Measurements from ENCODE around the gene FSTL4. TPM values are rescaled to one million over a fixed set of nuclear protein-coding genes. Genes with fewer than 3 reads are reported as not detected.

Gene FSTL4
- total RNA-seq, 2 donors from 2014 or later = 4.4 to 5.5 TPM

- no peak overlapping the region for H3K4me3 ChIP-seq (ENCODE audit: low read length)
- no peak overlapping the region for H3K9ac ChIP-seq (ENCODE audit: extremely low read depth, low read length, poor library complexity, severe bottlenecking)
- H3K4me3 Mint-ChIP-seq = no peak overlapping the region
- H3K36me3 ChIP-seq (ENCODE audit: control insufficient read depth, insufficient read depth, low read length) = no peaks in the 10 kb centered on the region
- no peak for TF ChIP-seq CTCF (conservative IDR thresholded peaks at IDR 0.05)
- no peak overlapping the region for H3K27ac Mint-ChIP-seq
- no peak for DNase-seq
- H3K36me3 Mint-ChIP-seq (ENCODE audit: low read depth) = no peaks in the 10 kb centered on the region
- H3K9me3 ChIP-seq (ENCODE audit: control insufficient read depth, low read length) = no peaks in the 10 kb centered on the region
- no peaks in the 10 kb centered on the region for H3K4me1 ChIP-seq (ENCODE audit: control insufficient read depth, insufficient read depth, low read length)
- H3K27me3 Mint-ChIP-seq (ENCODE audit: insufficient read depth) = peaks cover 6% of the 10 kb centered on the region
- no peak overlapping the region for H3K27ac ChIP-seq (ENCODE audit: low read depth, low read length)
- H3K27me3 ChIP-seq (ENCODE audit: control insufficient read depth, insufficient read depth, low read length, poor library complexity, severe bottlenecking) = no peaks in the 10 kb centered on the region
- H3K9me3 Mint-ChIP-seq = no peaks in the 10 kb centered on the region
- WGBS, 2 experiments (ENCODE audit: insufficient coverage in 1 of 2, insufficient read length in 1 of 2) = 86 to 91% methylated on average over 1 of the region's 1 CpG
- H3K4me1 Mint-ChIP-seq = peaks cover 20% of the 10 kb centered on the region
Measured at GRCh38 chr5:133267601-133268000, 344.7 kb downstream of the FSTL4 start.

DNA sequence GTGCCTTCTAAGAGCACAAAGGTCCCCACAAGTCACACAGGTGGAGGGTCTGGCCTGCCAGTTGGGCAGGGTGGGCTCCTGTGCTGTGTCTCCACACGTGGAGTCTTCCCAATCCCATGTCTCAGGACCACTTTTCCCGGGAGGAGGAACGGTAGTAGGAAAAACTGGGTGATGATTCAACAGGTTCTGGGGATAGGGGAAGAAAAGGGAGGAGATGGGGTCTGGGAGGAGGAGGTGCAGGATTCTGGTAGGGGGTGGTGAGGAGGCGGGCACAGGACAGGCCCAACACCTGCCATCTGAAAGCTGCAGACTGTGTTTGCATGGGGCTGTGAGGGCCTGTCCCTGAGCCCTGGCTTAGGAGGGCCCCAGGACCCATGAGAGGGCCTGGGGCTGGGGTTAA is 345.4 kb downstream of the FSTL4 start:
- Mint-ChIP-seq H3K36me3 (ENCODE audit: low read depth) (no peaks in the 10 kb centered on the region), H3K4me1 (peaks cover 26% of the 10 kb centered on the region), H3K4me3 (no peak overlapping the region), H3K27ac (no peak overlapping the region), H3K27me3 (ENCODE audit: insufficient read depth) (peaks cover 6% of the 10 kb centered on the region), H3K9me3 (no peaks in the 10 kb centered on the region)
- DNase-seq = no peak
- H3K4me3 ChIP-seq (ENCODE audit: low read length) = no peak overlapping the region
- no peaks in the 10 kb centered on the region for H3K27me3 ChIP-seq (ENCODE audit: control insufficient read depth, insufficient read depth, low read length, poor library complexity, severe bottlenecking)
- H3K9me3 ChIP-seq (ENCODE audit: control insufficient read depth, low read length) = no peaks in the 10 kb centered on the region
- no peak overlapping the region for H3K9ac ChIP-seq (ENCODE audit: extremely low read depth, low read length, poor library complexity, severe bottlenecking)
- no peaks in the 10 kb centered on the region for H3K36me3 ChIP-seq (ENCODE audit: control insufficient read depth, insufficient read depth, low read length)
- TF ChIP-seq CTCF (conservative IDR thresholded peaks at IDR 0.05) = no peak
- WGBS, 2 experiments (ENCODE audit: insufficient coverage in 1 of 2, insufficient read length in 1 of 2) = 89 to 93% methylated on average over 3 to 4 of the region's 4 CpGs
- H3K4me1 ChIP-seq (ENCODE audit: control insufficient read depth, insufficient read depth, low read length) = no peaks in the 10 kb centered on the region
- no peak overlapping the region for H3K27ac ChIP-seq (ENCODE audit: low read depth, low read length)

- H3K27ac ChIP-seq (ENCODE audit: low read depth, low read length) = no peak overlapping the region
- WGBS, 2 experiments (ENCODE audit: insufficient coverage in 1 of 2, insufficient read length in 1 of 2) = 90 to 100% methylated on average over 1 to 2 of the region's 2 CpGs
- no peak overlapping the region for H3K4me3 ChIP-seq (ENCODE audit: low read length)
- H3K27ac Mint-ChIP-seq = no peak overlapping the region
- no peaks in the 10 kb centered on the region for H3K9me3 Mint-ChIP-seq
- TF ChIP-seq CTCF (conservative IDR thresholded peaks at IDR 0.05) = no peak
- H3K9ac ChIP-seq (ENCODE audit: extremely low read depth, low read length, poor library complexity, severe bottlenecking) = no peak overlapping the region
- H3K36me3 Mint-ChIP-seq (ENCODE audit: low read depth) = no peaks in the 10 kb centered on the region
- no peaks in the 10 kb centered on the region for H3K4me1 ChIP-seq (ENCODE audit: control insufficient read depth, insufficient read depth, low read length)
- H3K4me3 Mint-ChIP-seq = no peak overlapping the region
- peaks cover 6% of the 10 kb centered on the region for H3K27me3 Mint-ChIP-seq (ENCODE audit: insufficient read depth)
- DNase-seq = no peak
- no peaks in the 10 kb centered on the region for H3K36me3 ChIP-seq (ENCODE audit: control insufficient read depth, insufficient read depth, low read length)
- no peaks in the 10 kb centered on the region for H3K27me3 ChIP-seq (ENCODE audit: control insufficient read depth, insufficient read depth, low read length, poor library complexity, severe bottlenecking)
- no peaks in the 10 kb centered on the region for H3K9me3 ChIP-seq (ENCODE audit: control insufficient read depth, low read length)
- H3K4me1 Mint-ChIP-seq = peaks cover 28% of the 10 kb centered on the region
Measured at GRCh38 chr5:133266527-133266878, 345.8 kb downstream of the FSTL4 start.
